ENCODE measurements around the gene ZCWPW1.

The ZCWPW1 gene

DNA sequence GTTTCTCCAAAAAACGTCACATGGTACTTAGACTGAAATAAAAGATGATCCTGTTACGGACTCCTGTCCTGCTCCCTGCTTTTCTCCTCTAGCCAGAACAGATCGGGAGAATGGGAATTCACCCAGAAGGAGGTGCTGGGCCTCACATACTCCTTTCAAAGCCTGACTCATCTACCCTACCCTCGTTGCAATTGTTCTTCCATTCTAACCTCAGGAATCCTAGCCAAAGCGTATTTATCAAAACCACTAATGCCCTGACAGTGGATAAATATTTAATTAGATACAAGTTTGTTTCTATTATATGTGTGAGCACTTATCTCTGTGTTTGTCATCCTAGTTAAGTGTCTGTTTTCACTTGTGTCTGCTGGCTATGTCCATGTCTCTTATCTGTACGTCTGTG lies 21.7 kb downstream of the ZCWPW1 start:
- Histone ChIP-seq H2AK5ac (ENCODE audit: low read depth, low read length) (no peak overlapping the region), H3K27ac (replicated peaks; ENCODE audit: low read length) (no peak overlapping the region)
- WGBS, 2 donors (ENCODE audit: extremely low coverage in 2 of 2, insufficient read length in 2 of 2, insufficient replicate concordance in 1 of 2) = no CpG with 5 or more reads among the region's 6 CpGs

DNA sequence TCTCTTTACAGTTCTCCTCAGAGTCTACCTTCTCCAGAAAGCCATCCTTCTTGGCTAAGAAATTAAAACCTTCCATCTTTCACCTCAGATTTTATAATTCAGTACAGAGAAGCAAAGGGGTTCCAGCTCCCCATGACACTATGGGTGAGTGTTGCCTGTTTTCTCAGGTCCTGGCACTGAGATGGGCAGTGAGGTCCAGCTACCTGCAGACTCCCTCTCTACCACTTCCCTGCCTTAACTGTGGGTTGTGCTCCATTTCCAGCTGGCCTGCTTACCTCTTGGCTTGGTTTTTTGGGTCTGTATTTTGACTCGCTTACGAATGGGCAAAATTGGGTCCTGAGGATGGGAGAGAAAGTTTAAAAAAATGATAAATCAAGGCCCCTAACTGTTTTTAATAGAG lies 26.3 kb downstream of the ZCWPW1 start:
- H2BK120ac ChIP-seq (ENCODE audit: low read depth, low read length) = no peak overlapping the region
- no peak overlapping the region for H3K23ac ChIP-seq (ENCODE audit: low read depth, low read length, poor library complexity)
- H3K36me3 ChIP-seq (replicated peaks in 1 of 2; ENCODE audit: control insufficient read depth in 2 of 2, insufficient read depth in 2 of 2, low read length in 2 of 2) = no peaks in the 10 kb centered on the region
- H2BK12ac ChIP-seq (ENCODE audit: low read length) = no peak overlapping the region
- no peak overlapping the region for H3K18ac ChIP-seq (ENCODE audit: low read length)
- no peak for DNase-seq (ENCODE audit: low spot score)
- peaks cover 0 to 8% of the 10 kb centered on the region in 2 donors for H3K4me1 ChIP-seq (ENCODE audit: control insufficient read depth in 2 of 2, insufficient read depth in 1 of 2, low read depth in 1 of 2, low read length in 2 of 2)
- H3K4ac ChIP-seq (ENCODE audit: low read length) = no peak overlapping the region
- no peak overlapping the region for H4K91ac ChIP-seq (ENCODE audit: low read depth, low read length, poor library complexity)
- H3K14ac ChIP-seq (ENCODE audit: low read length) = no peak overlapping the region
- H2AFZ ChIP-seq (ENCODE audit: low read length) = peak overlapping the region; percentile 6
- H3K4me2 ChIP-seq (ENCODE audit: insufficient read depth, low read length, poor library complexity, severe bottlenecking) = no peak overlapping the region
- H3K9ac ChIP-seq (ENCODE audit: low read depth, low read length, poor library complexity) = no peak overlapping the region
- H3K79me1 ChIP-seq (ENCODE audit: low read depth, low read length) = no peaks in the 10 kb centered on the region
- H3K27ac ChIP-seq (replicated peaks; ENCODE audit: low read length) = no peak overlapping the region
- H3K9me3 ChIP-seq (replicated peaks in 1 of 2; ENCODE audit: control insufficient read depth in 2 of 2, insufficient read depth in 1 of 2, low read depth in 1 of 2, low read length in 2 of 2) = no peaks in the 10 kb centered on the region
- no peak overlapping the region for H2BK5ac ChIP-seq (ENCODE audit: low read length)
- no CpG with 5 or more reads among the region's 2 CpGs for WGBS, 2 donors (ENCODE audit: extremely low coverage in 2 of 2, insufficient read length in 2 of 2, insufficient replicate concordance in 1 of 2)
- H3K4me3 ChIP-seq (ENCODE audit: low read length in 2 of 2) = no peak overlapping the region
- no peaks in the 10 kb centered on the region for H3K27me3 ChIP-seq (ENCODE audit: control insufficient read depth in 3 of 3, insufficient read depth in 3 of 3, low read depth in 1 of 3, low read length in 3 of 3)
- H4K8ac ChIP-seq (ENCODE audit: low read depth, low read length) = no peak overlapping the region
- no peak overlapping the region for H2BK15ac ChIP-seq (ENCODE audit: low read length)
- H2AK5ac ChIP-seq (ENCODE audit: low read depth, low read length) = no peak overlapping the region

More for the DNA sequence above, 21.7 kb downstream of the ZCWPW1 start:
- Histone ChIP-seq H3K79me1 (ENCODE audit: low read depth, low read length) (no peaks in the 10 kb centered on the region), H2BK120ac (ENCODE audit: low read depth, low read length) (no peak overlapping the region), H3K23ac (ENCODE audit: low read depth, low read length, poor library complexity) (no peak overlapping the region), H4K8ac (ENCODE audit: low read depth, low read length) (no peak overlapping the region), H3K14ac (ENCODE audit: low read length) (no peak overlapping the region), H3K9ac (ENCODE audit: low read depth, low read length, poor library complexity) (no peak overlapping the region), H3K4ac (ENCODE audit: low read length) (no peak overlapping the region), H3K4me1 (ENCODE audit: control insufficient read depth in 2 of 2, insufficient read depth in 1 of 2, low read depth in 1 of 2, low read length in 2 of 2) (no peaks in the 10 kb centered on the region), H2BK15ac (ENCODE audit: low read length) (no peak overlapping the region), H3K27me3 (ENCODE audit: control insufficient read depth in 3 of 3, insufficient read depth in 3 of 3, low read depth in 1 of 3, low read length in 3 of 3) (peaks cover 0 to 1% (median 0%) of the 10 kb centered on the region in 3 experiments), H2AFZ (ENCODE audit: low read length) (no peak overlapping the region), H3K36me3 (replicated peaks in 1 of 2; ENCODE audit: control insufficient read depth in 2 of 2, insufficient read depth in 2 of 2, low read length in 2 of 2) (no peaks in the 10 kb centered on the region), H2BK12ac (ENCODE audit: low read length) (no peak overlapping the region), H3K4me3 (ENCODE audit: low read length in 2 of 2) (no peak overlapping the region), H2BK5ac (ENCODE audit: low read length) (no peak overlapping the region), H3K18ac (ENCODE audit: low read length) (no peak overlapping the region), H4K91ac (ENCODE audit: low read depth, low read length, poor library complexity) (no peak overlapping the region), H3K4me2 (ENCODE audit: insufficient read depth, low read length, poor library complexity, severe bottlenecking) (no peak overlapping the region), H3K9me3 (replicated peaks in 1 of 2; ENCODE audit: control insufficient read depth in 2 of 2, insufficient read depth in 1 of 2, low read depth in 1 of 2, low read length in 2 of 2) (no peaks in the 10 kb centered on the region)
- DNase-seq (ENCODE audit: low spot score) = no peak

DNA sequence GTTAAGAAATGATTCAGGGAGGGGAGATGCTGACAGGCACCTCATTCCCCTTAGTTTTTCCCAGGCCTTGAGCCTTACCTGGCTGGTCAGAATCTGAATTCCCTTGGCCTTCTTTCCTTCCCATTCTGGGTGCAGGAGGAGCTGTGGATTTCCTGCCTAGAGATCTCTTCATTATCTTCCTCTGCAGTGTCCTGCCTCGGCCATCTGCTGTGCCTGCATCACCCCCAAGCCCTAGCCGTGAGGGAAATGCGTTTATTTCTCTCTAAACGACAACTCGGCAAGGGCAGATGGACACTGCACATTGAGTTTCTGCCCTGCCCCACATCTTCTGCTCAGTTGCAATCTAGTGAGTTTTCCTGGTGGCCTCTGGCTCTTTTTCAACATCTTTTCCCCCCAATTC lies 26.7 kb downstream of the ZCWPW1 start:
- Histone ChIP-seq H2AFZ (ENCODE audit: low read length) (peak overlapping the region; percentile 6), H2BK12ac (ENCODE audit: low read length) (no peak overlapping the region), H3K4ac (ENCODE audit: low read length) (no peak overlapping the region), H3K4me2 (ENCODE audit: insufficient read depth, low read length, poor library complexity, severe bottlenecking) (no peak overlapping the region), H3K27ac (replicated peaks; ENCODE audit: low read length) (no peak overlapping the region), H4K91ac (ENCODE audit: low read depth, low read length, poor library complexity) (no peak overlapping the region), H3K9me3 (replicated peaks in 1 of 2; ENCODE audit: control insufficient read depth in 2 of 2, insufficient read depth in 1 of 2, low read depth in 1 of 2, low read length in 2 of 2) (no peaks in the 10 kb centered on the region), H3K9ac (ENCODE audit: low read depth, low read length, poor library complexity) (no peak overlapping the region), H2BK5ac (ENCODE audit: low read length) (no peak overlapping the region), H4K8ac (ENCODE audit: low read depth, low read length) (no peak overlapping the region), H3K27me3 (ENCODE audit: control insufficient read depth in 3 of 3, insufficient read depth in 3 of 3, low read depth in 1 of 3, low read length in 3 of 3) (no peaks in the 10 kb centered on the region), H2BK15ac (ENCODE audit: low read length) (no peak overlapping the region), H3K18ac (ENCODE audit: low read length) (no peak overlapping the region), H2BK120ac (ENCODE audit: low read depth, low read length) (no peak overlapping the region), H3K14ac (ENCODE audit: low read length) (no peak overlapping the region), H3K36me3 (replicated peaks in 1 of 2; ENCODE audit: control insufficient read depth in 2 of 2, insufficient read depth in 2 of 2, low read length in 2 of 2) (no peaks in the 10 kb centered on the region), H3K23ac (ENCODE audit: low read depth, low read length, poor library complexity) (no peak overlapping the region), H2AK5ac (ENCODE audit: low read depth, low read length) (no peak overlapping the region), H3K4me3 (ENCODE audit: low read length in 2 of 2) (no peak overlapping the region), H3K79me1 (ENCODE audit: low read depth, low read length) (no peaks in the 10 kb centered on the region), H3K4me1 (ENCODE audit: control insufficient read depth in 2 of 2, insufficient read depth in 1 of 2, low read depth in 1 of 2, low read length in 2 of 2) (peaks cover 0 to 8% of the 10 kb centered on the region in 2 donors)
- no CpG with 5 or more reads among the region's 5 CpGs for WGBS, 2 donors (ENCODE audit: extremely low coverage in 2 of 2, insufficient read length in 2 of 2, insufficient replicate concordance in 1 of 2)
- DNase-seq (ENCODE audit: low spot score) = no peak

DNA sequence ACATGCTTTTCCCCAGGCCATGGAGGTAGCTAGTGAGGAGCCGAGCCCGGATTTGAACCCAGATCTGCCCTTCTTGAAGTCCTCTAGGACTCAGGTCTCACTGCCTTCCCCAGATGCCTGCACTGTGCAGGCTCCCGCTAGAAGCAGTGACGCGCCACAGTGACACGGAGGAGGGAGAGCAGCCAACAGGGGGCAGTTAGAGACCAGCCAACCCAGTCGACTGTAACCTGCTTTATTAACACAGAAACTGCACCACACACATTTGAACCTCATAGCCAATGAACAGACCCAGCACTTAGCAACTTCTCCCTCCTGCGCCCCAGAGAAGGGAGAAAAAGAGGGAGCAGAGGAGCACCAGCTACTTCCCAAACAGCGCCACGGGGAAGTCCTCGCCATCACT lies 27.8 kb downstream of the ZCWPW1 start:
- Histone ChIP-seq H3K4ac (ENCODE audit: low read length) (no peak overlapping the region), H3K27me3 (ENCODE audit: control insufficient read depth in 3 of 3, insufficient read depth in 3 of 3, low read depth in 1 of 3, low read length in 3 of 3) (no peaks in the 10 kb centered on the region), H2BK5ac (ENCODE audit: low read length) (no peak overlapping the region), H2AK5ac (ENCODE audit: low read depth, low read length) (no peak overlapping the region), H3K4me2 (ENCODE audit: insufficient read depth, low read length, poor library complexity, severe bottlenecking) (no peak overlapping the region), H3K9me3 (replicated peaks in 1 of 2; ENCODE audit: control insufficient read depth in 2 of 2, insufficient read depth in 1 of 2, low read depth in 1 of 2, low read length in 2 of 2) (no peaks in the 10 kb centered on the region), H2BK12ac (ENCODE audit: low read length) (no peak overlapping the region), H4K91ac (ENCODE audit: low read depth, low read length, poor library complexity) (no peak overlapping the region), H2BK15ac (ENCODE audit: low read length) (no peak overlapping the region), H2BK120ac (ENCODE audit: low read depth, low read length) (no peak overlapping the region), H3K18ac (ENCODE audit: low read length) (peak overlapping the region; percentile 1), H3K4me3 (ENCODE audit: low read length in 2 of 2) (no peak overlapping the region), H2AFZ (ENCODE audit: low read length) (peak overlapping the region; percentile 84), H3K79me1 (ENCODE audit: low read depth, low read length) (no peaks in the 10 kb centered on the region), H3K23ac (ENCODE audit: low read depth, low read length, poor library complexity) (peak overlapping the region; percentile 32), H3K27ac (replicated peaks; ENCODE audit: low read length) (no peak overlapping the region), H3K14ac (ENCODE audit: low read length) (no peak overlapping the region), H3K36me3 (replicated peaks in 1 of 2; ENCODE audit: control insufficient read depth in 2 of 2, insufficient read depth in 2 of 2, low read length in 2 of 2) (no peaks in the 10 kb centered on the region), H3K4me1 (ENCODE audit: control insufficient read depth in 2 of 2, insufficient read depth in 1 of 2, low read depth in 1 of 2, low read length in 2 of 2) (peaks cover 0 to 8% of the 10 kb centered on the region in 2 donors), H4K8ac (ENCODE audit: low read depth, low read length) (no peak overlapping the region), H3K9ac (ENCODE audit: low read depth, low read length, poor library complexity) (no peak overlapping the region)
- DNase-seq (ENCODE audit: low spot score) = peak; percentile 15
- no CpG with 5 or more reads among the region's 11 CpGs for WGBS, 2 donors (ENCODE audit: extremely low coverage in 2 of 2, insufficient read length in 2 of 2, insufficient replicate concordance in 1 of 2)

Data from neuronal stem cell (in vitro differentiated cells).